Measurements from ENCODE around the gene CLHC1.

Gene CLHC1

GRCh38 chr2:55156326-55156725 is 75.8 kb downstream of the CLHC1 start:
- Mint-ChIP-seq H3K4me1 (peaks cover 8% of the 10 kb centered on the region), H3K4me3 (no peak overlapping the region), H3K27me3 (no peaks in the 10 kb centered on the region), H3K36me3 (ENCODE audit: low read depth) (no peaks in the 10 kb centered on the region), H3K27ac (no peak overlapping the region), H3K9me3 (no peaks in the 10 kb centered on the region)
- DNase-seq = no peak
- ATAC-seq = no peak

GRCh38 chr2:55155764-55156281 is 76.3 kb downstream of the CLHC1 start:
- H3K9me3 Mint-ChIP-seq = no peaks in the 10 kb centered on the region
- no peak overlapping the region for H3K27ac Mint-ChIP-seq
- DNase-seq (no peak), ATAC-seq (no peak)
- H3K4me1 Mint-ChIP-seq = peaks cover 8% of the 10 kb centered on the region
- no peak overlapping the region for H3K4me3 Mint-ChIP-seq
- H3K36me3 Mint-ChIP-seq (ENCODE audit: low read depth) = no peaks in the 10 kb centered on the region
- no peaks in the 10 kb centered on the region for H3K27me3 Mint-ChIP-seq

GRCh38 chr2:55155206-55155605 is 76.9 kb downstream of the CLHC1 start:
- ATAC-seq = no peak
- DNase-seq = no peak
- Mint-ChIP-seq H3K4me1 (peaks cover 8% of the 10 kb centered on the region), H3K9me3 (no peaks in the 10 kb centered on the region), H3K4me3 (no peak overlapping the region), H3K27ac (no peak overlapping the region), H3K27me3 (no peaks in the 10 kb centered on the region), H3K36me3 (ENCODE audit: low read depth) (no peaks in the 10 kb centered on the region)

- no peak overlapping the region for H3K27ac Mint-ChIP-seq
- H3K4me1 Mint-ChIP-seq = peaks cover 8% of the 10 kb centered on the region
- H3K27me3 Mint-ChIP-seq = no peaks in the 10 kb centered on the region
- DNase-seq = no peak
- no peak for ATAC-seq
- H3K4me3 Mint-ChIP-seq = no peak overlapping the region
- no peaks in the 10 kb centered on the region for H3K9me3 Mint-ChIP-seq
- H3K36me3 Mint-ChIP-seq (ENCODE audit: low read depth) = no peaks in the 10 kb centered on the region
Measured at GRCh38 chr2:55154525-55155030, 77.5 kb downstream of the CLHC1 start.

- Mint-ChIP-seq H3K27ac (no peak overlapping the region), H3K27me3 (no peaks in the 10 kb centered on the region), H3K36me3 (ENCODE audit: low read depth) (no peaks in the 10 kb centered on the region), H3K4me1 (peaks cover 8% of the 10 kb centered on the region), H3K9me3 (no peaks in the 10 kb centered on the region), H3K4me3 (no peak overlapping the region)
- DNase-seq (no peak), ATAC-seq (no peak)
Measured at GRCh38 chr2:55153584-55154299, 78.4 kb downstream of the CLHC1 start.

GRCh38 chr2:55152475-55153412 is 79.3 kb downstream of the CLHC1 start:
- no peak for DNase-seq
- H3K4me3 Mint-ChIP-seq = no peak overlapping the region
- no peaks in the 10 kb centered on the region for H3K36me3 Mint-ChIP-seq (ENCODE audit: low read depth)
- H3K4me1 Mint-ChIP-seq = peaks cover 8% of the 10 kb centered on the region
- no peaks in the 10 kb centered on the region for H3K27me3 Mint-ChIP-seq
- no peaks in the 10 kb centered on the region for H3K9me3 Mint-ChIP-seq
- no peak for ATAC-seq
- no peak overlapping the region for H3K27ac Mint-ChIP-seq

GRCh38 chr2:55151733-55152433 is 80.2 kb downstream of the CLHC1 start:
- no peaks in the 10 kb centered on the region for H3K9me3 Mint-ChIP-seq
- H3K36me3 Mint-ChIP-seq (ENCODE audit: low read depth) = no peaks in the 10 kb centered on the region
- H3K4me1 Mint-ChIP-seq = peaks cover 3% of the 10 kb centered on the region
- no peak for ATAC-seq
- H3K4me3 Mint-ChIP-seq = no peak overlapping the region
- no peak for DNase-seq
- no peaks in the 10 kb centered on the region for H3K27me3 Mint-ChIP-seq
- H3K27ac Mint-ChIP-seq = no peak overlapping the region

GRCh38 chr2:55150834-55151233 is 81.3 kb downstream of the CLHC1 start:
- ATAC-seq (no peak), DNase-seq (no peak)
- Mint-ChIP-seq H3K27ac (no peak overlapping the region), H3K4me3 (no peak overlapping the region), H3K9me3 (no peaks in the 10 kb centered on the region), H3K4me1 (peaks cover 3% of the 10 kb centered on the region), H3K36me3 (ENCODE audit: low read depth) (no peaks in the 10 kb centered on the region), H3K27me3 (no peaks in the 10 kb centered on the region)

- H3K36me3 Mint-ChIP-seq (ENCODE audit: low read depth) = no peaks in the 10 kb centered on the region
- no peak overlapping the region for H3K27ac Mint-ChIP-seq
- no peaks in the 10 kb centered on the region for H3K27me3 Mint-ChIP-seq
- H3K4me1 Mint-ChIP-seq = peaks cover 3% of the 10 kb centered on the region
- ATAC-seq (no peak), DNase-seq (no peak)
- H3K4me3 Mint-ChIP-seq = no peak overlapping the region
- peaks cover 2% of the 10 kb centered on the region for H3K9me3 Mint-ChIP-seq
Measured at GRCh38 chr2:55148269-55148668, 83.8 kb downstream of the CLHC1 start.

GRCh38 chr2:55147531-55147930 is 84.6 kb downstream of the CLHC1 start:
- H3K4me1 Mint-ChIP-seq = no peaks in the 10 kb centered on the region
- no peaks in the 10 kb centered on the region for H3K36me3 Mint-ChIP-seq (ENCODE audit: low read depth)
- H3K27ac Mint-ChIP-seq = no peak overlapping the region
- ATAC-seq (no peak), DNase-seq (no peak)
- peaks cover 4% of the 10 kb centered on the region for H3K9me3 Mint-ChIP-seq
- no peak overlapping the region for H3K4me3 Mint-ChIP-seq
- H3K27me3 Mint-ChIP-seq = no peaks in the 10 kb centered on the region

- no peak for DNase-seq
- peaks cover 3% of the 10 kb centered on the region for H3K4me1 Mint-ChIP-seq
- H3K9me3 Mint-ChIP-seq = peaks cover 4% of the 10 kb centered on the region
- no peaks in the 10 kb centered on the region for H3K27me3 Mint-ChIP-seq
- no peaks in the 10 kb centered on the region for H3K36me3 Mint-ChIP-seq (ENCODE audit: low read depth)
- H3K27ac Mint-ChIP-seq = no peak overlapping the region
- H3K4me3 Mint-ChIP-seq = no peak overlapping the region
- ATAC-seq = no peak
Measured at GRCh38 chr2:55147041-55147440, 85.1 kb downstream of the CLHC1 start.

GRCh38 chr2:55146263-55146662 is 85.8 kb downstream of the CLHC1 start:
- DNase-seq (no peak), ATAC-seq (no peak)
- Mint-ChIP-seq H3K27ac (no peak overlapping the region), H3K36me3 (ENCODE audit: low read depth) (no peaks in the 10 kb centered on the region), H3K9me3 (peaks cover 4% of the 10 kb centered on the region), H3K4me1 (peaks cover 7% of the 10 kb centered on the region), H3K27me3 (no peaks in the 10 kb centered on the region), H3K4me3 (no peak overlapping the region)

- peaks cover 9% of the 10 kb centered on the region for H3K4me1 Mint-ChIP-seq
- H3K4me3 Mint-ChIP-seq = no peak overlapping the region
- ATAC-seq (no peak), DNase-seq (no peak)
- peaks cover 4% of the 10 kb centered on the region for H3K9me3 Mint-ChIP-seq
- H3K36me3 Mint-ChIP-seq (ENCODE audit: low read depth) = no peaks in the 10 kb centered on the region
- H3K27ac Mint-ChIP-seq = no peak overlapping the region
- no peaks in the 10 kb centered on the region for H3K27me3 Mint-ChIP-seq
Measured at GRCh38 chr2:55144922-55145820, 86.9 kb downstream of the CLHC1 start.

Measured in activated naive CD8-positive, alpha-beta T cell treated with anti-CD3 and anti-CD28 coated beads, Interleukin-2, amount 50 U/mL, for 24 hours (primary cell).